ENCODE measurements around the gene CDKL5.

DNA sequence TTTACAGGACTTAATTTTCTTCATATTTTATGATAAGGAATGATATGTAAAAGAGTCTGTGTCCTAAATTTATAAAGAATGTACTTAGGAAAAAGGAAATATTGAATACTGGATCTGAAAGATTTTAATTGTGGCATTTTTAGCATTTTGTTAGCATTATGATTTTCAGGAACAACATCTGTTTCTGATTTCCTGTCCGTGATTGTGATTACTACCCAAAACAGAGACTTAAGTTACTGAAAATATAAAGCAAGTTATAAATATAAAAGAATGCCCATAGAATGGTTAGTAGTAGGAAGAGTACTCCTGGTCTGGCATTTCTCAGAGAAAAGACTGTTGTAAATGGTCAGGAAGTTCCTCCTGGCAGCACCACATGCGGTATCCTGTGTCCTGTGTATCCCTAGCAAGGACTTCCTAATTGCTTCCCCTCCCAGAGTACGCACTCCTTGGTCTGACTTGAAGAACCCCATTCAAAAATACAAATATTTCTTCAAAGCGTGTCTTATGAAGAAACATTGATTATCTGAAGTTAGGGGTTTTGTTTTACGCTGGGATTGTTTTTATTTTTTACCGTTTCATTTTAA is 157.6 kb downstream of the CDKL5 start:
- TF ChIP-seq, protein P1, sequence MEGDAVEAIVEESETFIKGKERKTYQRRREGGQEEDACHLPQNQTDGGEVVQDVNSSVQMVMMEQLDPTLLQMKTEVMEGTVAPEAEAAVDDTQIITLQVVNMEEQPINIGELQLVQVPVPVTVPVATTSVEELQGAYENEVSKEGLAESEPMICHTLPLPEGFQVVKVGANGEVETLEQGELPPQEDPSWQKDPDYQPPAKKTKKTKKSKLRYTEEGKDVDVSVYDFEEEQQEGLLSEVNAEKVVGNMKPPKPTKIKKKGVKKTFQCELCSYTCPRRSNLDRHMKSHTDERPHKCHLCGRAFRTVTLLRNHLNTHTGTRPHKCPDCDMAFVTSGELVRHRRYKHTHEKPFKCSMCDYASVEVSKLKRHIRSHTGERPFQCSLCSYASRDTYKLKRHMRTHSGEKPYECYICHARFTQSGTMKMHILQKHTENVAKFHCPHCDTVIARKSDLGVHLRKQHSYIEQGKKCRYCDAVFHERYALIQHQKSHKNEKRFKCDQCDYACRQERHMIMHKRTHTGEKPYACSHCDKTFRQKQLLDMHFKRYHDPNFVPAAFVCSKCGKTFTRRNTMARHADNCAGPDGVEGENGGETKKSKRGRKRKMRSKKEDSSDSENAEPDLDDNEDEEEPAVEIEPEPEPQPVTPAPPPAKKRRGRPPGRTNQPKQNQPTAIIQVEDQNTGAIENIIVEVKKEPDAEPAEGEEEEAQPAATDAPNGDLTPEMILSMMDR (IDR thresholded peaks at IDR 0.05; ENCODE audit: low read depth, low read length): no peak
- no peak for TF ChIP-seq EZH2phosphoT487 (IDR thresholded peaks at IDR 0.05; ENCODE audit: low read depth)

All from OCI-LY3 (cell line).